GM23338 (cell line): ENCODE measurements around the gene SIRPA.

Experiments used
- CTCF ChIP-seq, 2 experiments: fragments of 200-600 bp in 1 of 2; sonication (generic) in 1 of 2; conservative IDR thresholded peaks; 2 replicates each; pipeline versions ENCODE4 v1.5.1 to v1.6.1; 2016 to 2017; ENCODE audit warnings: antibody characterized with exemption in 2 of 2, low read depth in 2 of 2, mild to moderate bottlenecking in 2 of 2, moderate library complexity in 1 of 2
- POLR2AphosphoS5 ChIP-seq: IDR thresholded peaks from 2 replicates; pipeline ENCODE4 v1.6.1; 2016; ENCODE audit warnings: antibody characterized with exemption, low read depth
- STAT1 ChIP-seq: IDR thresholded peaks from one replicate; pipeline ENCODE4 v1.6.1; 2016; ENCODE audit warnings: antibody characterized with exemption; ENCODE audit not compliant: unreplicated experiment

GRCh38 chr20:1894471-1894950, 696 bp upstream of the SIRPA start:
- no peak for TF ChIP-seq CTCF (conservative IDR thresholded peaks at IDR 0.05; ENCODE audit: low read depth in 2 of 2)
- TF ChIP-seq POLR2AphosphoS5: no peak
- no peak for TF ChIP-seq STAT1
